HG02852 (cell line): Measurements from ENCODE around the gene MDFI.

Experiments used
- ATAC-seq: cut with Tn5 transposase; IDR thresholded peaks from one replicate; pipeline ENCODE4 v1.9.1; 2021; ENCODE audit warnings: mild to moderate bottlenecking, moderate library complexity; ENCODE audit not compliant: unreplicated experiment

Gene MDFI

DNA sequence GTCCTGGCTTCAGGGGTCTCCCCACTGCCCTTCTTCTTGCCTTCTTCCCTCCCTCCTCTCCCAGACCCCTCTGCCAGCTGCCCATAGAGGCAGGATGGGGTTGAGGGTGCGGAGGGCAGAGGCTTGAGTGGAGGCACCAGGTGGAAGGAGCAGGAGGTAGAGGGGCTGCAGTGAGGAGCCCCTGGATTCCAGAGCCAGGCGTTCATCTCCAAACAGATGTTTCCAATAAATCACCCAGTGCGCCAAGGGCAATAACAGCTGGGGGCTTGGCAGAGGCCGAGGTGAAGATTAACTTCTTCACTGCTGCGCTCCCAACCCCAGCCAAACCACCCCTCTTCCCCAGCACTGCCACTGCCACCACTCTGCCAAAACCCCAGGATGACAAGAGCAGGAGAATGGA is 10.7 kb downstream of the MDFI start:
- ATAC-seq = no peak

DNA sequence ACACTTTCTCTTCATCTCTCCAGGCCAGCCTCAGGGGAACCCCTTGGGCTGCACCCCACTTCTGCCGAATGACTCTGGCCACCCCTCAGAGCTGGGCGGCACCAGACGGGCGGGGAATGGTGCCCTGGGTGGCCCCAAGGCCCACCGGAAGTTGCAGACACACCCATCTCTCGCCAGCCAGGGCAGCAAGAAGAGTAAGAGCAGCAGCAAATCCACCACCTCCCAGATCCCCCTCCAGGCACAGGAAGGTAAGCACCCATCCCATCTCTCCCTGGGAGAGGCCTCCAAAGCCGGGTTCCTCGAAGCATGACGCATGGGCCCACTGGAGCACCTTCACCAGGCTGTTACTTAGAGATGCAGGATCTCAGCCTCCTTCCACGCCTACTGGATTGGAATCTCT is 11.3 kb downstream of the MDFI start:
- ATAC-seq = no peak

DNA sequence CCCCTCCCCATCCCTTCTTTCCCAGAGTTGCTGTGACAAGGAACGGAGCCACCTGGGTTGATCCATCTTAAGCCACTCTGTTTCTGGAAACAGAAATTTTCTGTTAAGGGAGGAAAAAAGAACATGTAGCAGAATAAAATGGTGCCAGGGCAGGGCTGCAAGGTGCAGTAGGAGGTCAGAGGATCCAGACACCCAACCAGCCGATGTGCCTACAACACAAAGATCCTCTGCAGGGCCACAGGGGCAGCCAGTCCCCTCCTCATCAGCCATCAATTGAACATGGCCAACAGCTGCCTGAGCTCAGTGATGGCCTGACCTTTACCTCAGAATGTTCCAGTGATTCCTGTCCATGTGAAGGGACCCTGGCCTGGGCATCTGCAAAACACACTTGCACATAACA is 11.9 kb downstream of the MDFI start:
- ATAC-seq = no peak

DNA sequence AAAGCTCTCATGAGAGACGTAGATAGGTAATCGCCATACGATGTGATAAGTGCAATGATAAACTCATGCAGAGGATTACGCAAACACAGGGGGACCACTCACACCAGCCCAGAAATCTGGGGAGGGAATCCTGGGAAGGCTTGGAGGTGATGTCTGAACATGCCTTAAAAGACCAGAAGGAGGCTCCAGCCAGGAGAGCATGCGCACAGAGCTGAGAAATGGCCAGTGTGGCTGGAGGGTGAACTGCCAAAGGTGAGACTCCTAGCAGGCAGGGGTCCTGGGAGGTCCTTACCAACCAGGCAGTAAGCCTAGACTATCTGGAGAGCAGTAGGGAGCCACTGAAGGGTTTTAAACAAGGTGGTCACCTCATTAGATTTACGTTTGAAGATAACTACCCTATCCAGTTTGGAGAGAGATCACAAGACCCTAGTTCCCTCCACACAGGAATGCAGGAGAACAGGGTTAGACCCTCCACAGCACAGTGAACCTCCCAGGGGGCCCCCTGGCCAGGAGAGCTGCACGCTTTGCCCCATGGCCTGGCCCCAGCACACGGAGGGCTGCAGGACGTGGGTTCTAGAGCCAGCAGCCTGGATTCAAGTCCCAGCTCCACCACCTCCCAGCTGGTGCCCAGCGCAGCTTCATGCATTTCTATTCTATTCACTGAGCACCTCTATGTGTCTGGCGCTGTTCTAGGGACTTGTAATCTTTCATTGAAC is 13.1 kb downstream of the MDFI start:
- ATAC-seq = no peak

DNA sequence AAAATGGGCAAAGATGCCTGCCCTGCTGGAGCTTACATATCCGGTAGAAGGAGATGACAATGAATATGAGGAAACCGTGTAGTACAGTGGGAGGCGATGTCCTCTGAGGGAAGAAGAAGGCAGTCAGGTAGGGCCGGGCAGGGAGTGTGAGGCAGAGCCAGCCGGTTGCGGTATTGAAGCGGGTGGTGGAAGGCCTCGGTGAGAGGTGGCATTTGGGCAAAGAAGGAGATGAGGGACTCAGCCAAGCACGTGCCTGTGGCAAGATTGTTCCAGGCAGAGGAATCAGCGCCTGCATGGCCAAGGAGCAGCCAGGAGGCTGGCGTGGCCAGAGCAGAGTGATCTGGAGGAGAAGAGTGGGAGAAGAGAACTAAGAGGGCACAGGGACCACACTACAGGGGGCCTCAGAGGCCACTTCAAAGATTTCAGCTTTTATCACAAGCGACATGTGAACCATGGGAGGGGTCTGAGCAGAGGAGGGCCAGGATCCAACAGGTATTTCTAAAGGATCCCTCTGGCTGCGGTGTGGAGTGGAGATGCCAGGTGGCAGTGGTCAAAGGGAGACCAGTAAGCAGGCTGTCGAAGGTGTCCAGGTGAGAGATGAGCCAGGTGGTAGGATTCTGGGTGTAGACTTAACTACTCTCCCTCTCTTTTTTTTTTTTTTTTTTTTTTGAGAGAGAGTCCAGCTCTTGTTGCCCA is 13.8 kb downstream of the MDFI start:
- no peak for ATAC-seq

DNA sequence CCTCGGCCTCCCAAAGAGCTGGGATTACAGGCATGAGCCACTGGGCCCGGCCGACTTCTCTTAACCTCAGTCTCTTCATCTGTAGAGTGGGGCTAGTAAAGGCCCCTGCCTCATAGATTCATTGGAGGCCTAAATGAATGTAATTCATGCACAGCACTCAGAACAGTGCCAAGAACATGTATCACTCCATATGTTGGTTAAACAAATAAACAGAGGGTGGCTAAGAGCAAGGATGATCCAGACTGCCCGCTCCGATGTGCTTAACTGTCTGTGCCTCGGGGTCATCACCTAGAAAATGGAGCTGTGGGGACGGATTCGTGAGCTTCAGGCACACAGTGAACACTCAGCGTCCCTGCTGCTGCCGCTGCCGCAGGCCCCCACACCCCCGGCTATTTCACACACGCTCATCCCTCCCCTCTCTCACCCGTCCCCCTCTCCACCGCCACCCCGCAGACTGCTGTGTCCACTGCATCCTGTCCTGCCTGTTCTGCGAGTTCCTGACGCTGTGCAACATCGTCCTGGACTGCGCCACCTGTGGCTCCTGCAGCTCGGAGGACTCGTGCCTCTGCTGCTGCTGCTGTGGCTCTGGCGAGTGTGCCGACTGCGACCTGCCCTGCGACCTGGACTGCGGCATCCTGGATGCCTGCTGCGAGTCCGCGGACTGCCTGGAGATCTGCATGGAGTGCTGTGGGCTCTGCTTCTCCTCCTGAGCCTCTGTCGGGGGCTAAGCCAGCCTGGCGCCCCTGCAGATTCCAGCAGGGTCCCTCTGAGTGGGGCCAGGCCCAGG is 14.8 kb downstream of the MDFI start:
- ATAC-seq = no peak

DNA sequence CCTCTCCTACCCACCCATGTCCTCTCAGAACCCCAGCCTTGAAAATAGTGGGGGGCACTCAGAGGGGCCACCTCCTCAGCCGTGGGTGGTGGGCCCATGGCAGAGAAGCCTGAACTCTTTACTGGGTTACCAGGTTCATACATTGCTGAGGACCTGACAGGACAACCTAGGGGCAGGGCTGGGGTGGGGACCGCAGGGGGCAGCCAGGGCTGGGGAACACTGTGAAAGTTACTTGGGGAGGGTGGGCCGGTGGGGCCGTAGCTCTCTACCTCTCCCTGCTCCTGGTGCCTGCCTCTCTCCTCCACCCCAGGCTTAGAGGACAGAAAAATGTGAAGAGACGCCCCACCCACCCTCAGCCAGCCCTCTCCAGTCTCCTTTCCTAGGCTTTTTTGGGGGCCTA is 15.4 kb downstream of the MDFI start:
- ATAC-seq = no peak

DNA sequence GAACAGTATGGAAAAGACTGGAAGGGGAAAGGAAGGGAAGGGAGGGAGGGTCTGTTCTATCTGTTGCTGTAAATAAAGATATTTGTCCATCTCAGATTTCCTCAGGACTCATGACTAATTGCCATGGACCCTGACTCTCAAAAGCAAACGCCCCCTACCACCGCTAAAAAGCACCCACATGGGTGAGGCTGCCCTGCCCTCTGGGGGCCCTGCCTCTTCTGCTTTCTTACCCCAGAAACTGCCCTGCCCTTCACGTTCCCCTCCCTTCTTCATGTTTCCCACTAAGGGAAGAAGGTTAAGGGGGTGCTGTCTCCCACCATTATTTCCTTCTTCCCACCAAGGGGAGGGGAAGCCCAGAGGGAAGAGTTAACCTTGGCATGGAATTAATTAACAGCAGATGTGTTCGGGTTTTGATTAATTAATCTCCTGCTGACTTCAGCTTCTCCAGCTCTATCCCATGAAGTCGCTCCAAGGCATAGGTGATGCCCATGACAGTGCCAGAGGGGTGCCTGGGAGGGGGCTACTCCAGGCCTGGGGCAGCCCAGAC is 16.0 kb downstream of the MDFI start:
- no peak for ATAC-seq

DNA sequence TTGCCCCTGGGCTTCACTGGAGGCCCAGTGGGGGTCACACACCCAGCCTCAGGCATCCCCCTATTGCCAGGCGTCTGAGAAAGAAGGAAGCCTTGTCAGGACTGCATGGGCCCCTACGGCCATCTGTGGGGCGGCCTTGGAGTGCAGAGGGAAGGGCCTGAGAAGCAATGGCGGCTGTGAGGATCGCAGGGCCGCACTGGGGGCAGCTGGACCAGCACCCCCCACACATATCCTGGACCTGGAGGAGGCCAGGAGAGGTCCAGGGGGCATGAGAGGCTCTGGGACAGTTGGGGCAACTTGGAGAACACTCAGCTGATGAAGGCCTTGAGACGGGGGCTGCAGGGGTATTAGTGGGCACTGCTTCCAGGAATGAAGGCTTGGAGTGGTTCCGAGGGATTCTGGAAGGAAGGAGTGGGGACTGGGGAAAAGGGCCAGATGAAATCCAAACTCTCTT is 16.5 kb downstream of the MDFI start:
- ATAC-seq = no peak

DNA sequence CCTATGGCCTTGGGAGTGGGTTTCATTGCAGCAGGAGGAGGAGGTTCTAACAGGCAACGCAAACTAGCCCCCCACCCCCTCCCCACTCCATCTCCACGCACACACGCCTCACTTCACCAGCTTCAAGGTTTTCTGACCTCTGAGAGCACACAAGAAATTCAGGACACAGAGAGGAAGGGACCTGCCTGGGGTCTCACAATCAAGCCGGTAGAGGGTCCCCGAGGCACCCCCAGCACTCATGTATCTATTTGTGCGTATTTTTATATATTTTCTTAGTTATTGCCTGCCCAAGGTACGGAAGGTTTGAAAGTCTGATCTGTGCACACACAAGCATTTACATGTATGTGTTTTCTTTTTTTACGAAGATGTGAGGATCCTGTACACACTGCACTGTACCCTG is 16.9 kb downstream of the MDFI start:
- no peak for ATAC-seq

DNA sequence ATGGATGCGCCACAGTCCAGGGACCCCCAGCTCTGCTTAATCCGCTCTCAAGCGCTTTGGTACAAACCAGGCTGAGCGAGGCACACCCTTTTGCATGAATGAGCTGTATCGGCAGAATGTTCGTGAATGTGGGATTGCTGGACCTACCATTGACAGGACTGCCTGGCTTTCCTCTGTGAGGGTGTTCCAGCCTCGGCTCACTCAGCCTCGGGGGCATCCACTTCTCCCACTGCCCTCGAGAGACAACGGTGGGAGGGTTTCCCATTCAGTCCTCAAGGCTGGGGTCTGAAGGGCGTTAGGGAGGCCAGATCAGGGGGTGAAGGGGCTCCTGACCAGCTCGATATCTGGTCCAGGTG is 17.4 kb downstream of the MDFI start:
- ATAC-seq = no peak

DNA sequence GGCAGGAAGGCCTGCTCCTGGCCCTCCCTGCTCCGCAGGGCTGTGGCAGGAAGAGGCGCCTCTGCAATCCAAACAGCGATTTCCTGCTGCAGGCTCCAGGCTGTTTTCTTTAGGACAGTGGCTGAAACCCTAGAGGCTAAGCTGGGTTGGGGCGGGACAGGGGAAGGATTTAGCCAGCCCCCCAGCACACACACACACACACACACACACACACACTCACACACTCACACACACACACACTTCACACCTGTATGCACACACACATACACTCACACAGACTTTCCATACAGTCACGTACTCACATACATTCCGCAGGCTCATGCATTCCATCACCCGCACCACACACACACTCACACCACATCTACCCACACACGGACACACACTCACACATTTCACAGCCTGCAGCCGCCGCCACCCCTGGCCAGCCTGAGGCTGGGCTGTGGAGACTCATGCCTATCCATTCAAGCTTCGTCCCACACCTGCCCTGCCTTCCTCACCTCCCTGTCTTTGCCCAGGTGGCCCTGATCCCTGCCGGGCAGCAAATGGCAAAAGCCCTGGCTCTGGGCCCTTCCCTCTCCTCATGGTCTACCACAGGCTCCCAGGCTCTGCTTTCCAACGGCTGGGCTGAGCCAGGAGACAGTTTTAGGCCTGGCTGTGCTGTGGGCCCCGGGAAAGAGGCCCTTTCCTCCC is 17.9 kb downstream of the MDFI start:
- no peak for ATAC-seq

DNA sequence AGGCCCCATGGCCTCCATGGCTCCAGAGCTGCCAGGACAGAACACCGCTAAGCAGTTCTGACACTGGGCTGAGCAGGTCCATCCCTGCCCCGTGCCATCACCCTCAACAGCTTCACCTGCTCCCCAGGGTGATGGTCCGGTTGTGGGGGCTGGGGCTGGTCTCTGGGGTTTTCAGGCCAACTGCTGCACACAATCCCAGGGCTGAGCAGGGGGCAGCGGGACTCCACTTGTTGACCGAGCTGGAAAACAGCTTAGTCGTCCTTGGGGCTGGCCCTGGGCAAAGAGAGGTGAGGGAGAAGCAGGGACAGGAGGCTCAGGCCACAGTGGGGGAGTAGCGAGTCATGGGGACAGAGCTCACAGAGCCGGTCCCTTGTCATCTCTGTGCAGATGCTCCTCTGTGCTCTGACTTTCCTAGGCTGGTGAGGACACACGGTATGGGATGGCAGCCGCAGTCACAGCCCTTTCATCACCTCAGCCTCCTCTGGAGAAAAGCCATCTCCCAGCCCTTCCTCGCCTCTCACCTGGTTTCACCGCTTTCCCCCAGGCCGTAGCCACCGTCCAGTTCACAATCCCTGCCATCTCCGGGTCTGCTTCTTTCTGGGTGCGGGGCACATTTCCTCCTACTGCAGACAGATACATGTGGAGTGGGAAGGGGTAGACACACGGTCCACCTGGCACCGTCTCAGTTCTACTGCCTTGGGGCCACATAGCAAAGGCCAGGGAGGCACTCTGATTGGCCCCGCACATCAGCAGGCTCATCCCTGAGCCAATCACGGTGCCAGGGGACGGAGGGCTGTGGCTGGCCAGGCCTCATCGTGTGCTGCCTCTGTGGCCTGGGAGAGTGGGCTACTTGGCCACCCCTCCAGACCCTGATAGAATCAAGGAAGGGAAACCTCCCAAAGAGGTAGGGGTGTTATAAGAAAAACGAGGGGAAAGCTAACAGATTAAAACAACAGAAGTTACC is 19.1 kb downstream of the MDFI start:
- no peak for ATAC-seq

DNA sequence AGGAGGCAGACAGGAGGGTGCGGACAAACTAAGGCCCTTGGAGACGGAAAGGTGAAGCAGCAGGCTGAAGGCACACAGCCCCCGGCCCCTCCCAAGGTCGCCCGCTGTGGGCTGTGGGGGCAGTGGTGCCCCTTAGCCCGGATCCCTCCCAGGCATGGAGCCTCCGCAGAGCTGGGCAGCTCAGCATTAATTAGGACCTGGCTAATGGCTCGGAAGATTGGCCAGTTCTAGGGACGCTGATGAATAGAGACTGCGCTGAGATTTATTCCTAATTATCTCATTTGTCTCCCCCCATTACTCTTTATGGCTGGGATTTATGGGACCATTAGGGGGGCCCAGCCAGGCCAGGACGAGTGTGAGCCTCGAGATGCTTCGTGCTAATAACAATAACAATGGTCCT is 20.4 kb downstream of the MDFI start:
- no peak for ATAC-seq

DNA sequence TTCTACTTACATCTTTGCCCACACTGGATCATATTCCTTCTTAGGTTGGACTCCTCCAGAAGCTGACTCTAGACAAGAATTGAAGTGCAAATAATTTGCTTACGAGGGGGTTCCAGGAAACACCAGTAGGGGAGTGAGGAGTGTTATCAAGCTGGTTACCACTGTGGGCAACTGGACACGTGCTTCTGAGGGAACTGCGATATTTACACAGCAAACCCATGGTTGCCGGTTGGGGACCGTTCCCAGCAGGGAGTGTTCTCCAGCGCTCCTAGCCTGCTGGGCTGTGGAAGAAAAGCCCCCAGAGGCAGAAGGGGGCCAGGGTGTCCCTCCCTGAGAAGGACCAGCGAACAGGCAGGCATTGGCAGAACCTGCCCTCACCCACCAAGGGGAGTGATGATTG is 21.7 kb downstream of the MDFI start:
- no peak for ATAC-seq

DNA sequence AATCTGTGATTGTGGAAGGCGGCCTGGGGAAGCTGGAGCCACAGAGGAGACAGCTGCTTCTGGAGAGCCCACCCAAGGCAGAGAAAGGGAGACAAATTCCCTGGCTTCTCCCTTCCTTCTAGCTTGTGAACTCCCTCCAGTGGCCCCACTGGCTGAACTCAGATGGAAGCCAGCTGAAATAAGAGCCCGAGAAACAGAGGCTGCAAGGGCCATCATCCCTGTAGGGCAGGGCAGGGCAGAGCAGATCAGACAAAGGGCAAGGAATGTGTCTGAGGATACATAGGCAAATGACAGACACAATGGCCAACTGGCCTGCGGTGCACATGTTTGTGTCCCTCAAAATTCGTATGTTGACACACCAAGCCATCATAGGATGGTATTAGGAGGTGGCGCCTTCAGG is 25.3 kb downstream of the MDFI start:
- ATAC-seq = no peak

DNA sequence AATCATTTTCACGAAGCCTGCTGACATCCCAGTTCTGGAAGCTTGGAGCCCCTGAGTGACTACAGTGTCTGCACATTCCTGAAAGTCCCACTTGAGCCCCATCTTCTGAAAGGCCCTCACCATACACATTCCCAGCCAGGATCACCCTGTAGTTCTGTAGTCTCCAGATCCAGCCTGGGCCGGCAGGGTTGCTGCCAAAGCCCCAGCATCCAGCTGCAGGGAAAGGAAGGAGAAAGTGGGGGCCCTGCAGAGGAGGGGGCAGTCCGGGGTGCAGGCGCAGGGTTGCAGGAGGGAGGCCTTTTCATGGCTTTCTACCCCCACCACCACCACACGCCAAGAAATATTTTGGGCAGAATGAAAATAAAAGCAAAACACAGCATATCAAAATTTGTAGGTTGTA is 26.0 kb downstream of the MDFI start:
- ATAC-seq = no peak

DNA sequence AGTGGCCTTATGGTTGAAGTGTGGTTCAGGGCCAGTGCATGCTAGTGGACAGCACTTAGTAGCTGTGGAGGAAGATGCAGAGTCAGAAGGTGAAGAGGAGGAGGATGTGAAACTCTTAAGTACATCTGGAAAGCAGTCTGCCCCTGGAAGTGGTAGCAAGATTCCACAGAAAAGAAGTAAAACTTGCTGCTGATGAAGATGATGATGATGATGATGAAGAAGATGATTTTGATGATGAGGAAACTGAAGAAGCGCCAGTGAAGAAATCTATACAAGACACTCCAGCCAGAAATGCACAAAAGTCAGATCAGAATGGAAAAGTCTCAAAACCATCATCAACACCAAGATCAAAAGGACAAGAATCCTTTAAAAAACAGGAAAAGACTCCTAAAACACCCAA is 28.9 kb downstream of the MDFI start:
- ATAC-seq = no peak

DNA sequence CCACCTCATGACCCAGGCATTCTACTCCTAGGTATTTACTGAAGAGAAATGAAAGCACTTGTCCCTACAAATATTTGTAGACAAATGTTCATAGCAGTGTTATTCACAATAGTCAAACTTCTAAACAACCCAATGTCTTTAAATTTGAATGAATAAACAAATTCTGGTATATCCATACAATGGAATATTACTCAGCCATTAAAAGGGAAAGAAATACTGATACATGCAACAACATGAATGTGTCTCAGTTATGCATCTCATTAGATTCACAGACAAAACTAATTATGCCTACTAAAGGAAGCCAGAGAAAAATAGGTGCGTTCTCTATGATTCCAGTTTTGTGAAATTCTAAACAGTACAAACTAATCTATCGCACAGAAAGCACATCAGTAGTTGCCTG is 30.7 kb downstream of the MDFI start:
- no peak for ATAC-seq
